ENCODE data around the gene WFDC2.

Gene WFDC2

DNA sequence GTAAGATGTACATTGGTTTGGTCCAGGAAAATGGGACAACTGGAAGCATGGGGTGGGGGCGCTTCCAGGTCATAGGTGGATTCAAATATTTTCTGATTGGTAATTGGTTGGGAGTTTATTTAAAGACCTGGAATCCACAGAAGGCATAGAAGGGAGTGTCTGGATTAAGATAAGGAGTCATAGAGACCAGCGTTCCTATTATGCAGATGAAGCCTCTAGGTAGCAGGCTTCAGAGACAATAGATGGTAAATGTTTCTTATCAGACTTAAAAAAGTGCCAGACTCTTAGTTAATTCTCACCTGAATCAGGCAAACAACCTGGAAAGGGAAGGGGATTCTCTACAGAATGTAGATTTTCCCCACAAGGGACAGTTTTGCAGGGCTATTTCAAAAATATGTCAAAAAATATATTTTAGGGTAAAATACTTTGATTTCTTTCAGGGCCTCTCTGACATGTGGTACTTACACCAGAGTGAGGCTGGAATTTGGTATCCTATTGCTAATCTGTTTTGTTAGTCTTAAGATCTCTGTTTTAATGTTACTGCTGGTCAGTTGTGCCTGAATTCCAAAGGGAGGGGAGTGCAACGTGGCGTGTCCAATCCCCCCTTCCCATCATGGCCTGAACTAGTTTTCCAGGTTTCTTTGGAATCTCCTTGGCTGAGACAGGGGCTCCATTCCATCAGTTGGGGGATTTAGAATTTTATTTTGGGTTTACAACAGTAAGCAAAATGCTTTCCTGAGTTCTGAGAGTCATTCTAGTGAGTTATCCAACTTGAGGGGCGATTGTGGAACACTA lies 28.5 kb upstream of the WFDC2 start:
- H3K4me3 ChIP-seq (ENCODE audit: low read depth, low read length): no peak overlapping the region
- no peak for TF ChIP-seq CTCF (IDR thresholded peaks at IDR 0.05; ENCODE audit: control insufficient read depth, extremely low read depth, insufficient read depth)

GRCh38 chr20:45441746-45442145 lies 27.8 kb upstream of the WFDC2 start:
- no peak overlapping the region for H3K4me3 ChIP-seq (ENCODE audit: low read depth, low read length)
- TF ChIP-seq CTCF (IDR thresholded peaks at IDR 0.05; ENCODE audit: control insufficient read depth, extremely low read depth, insufficient read depth): no peak
- no peak for DNase-seq (ENCODE audit: low read depth)

More for the DNA sequence above, 28.5 kb upstream of the WFDC2 start:
- no peak for DNase-seq (ENCODE audit: low read depth)

- DNase-seq (ENCODE audit: low read depth): no peak
- no peak overlapping the region for H3K4me3 ChIP-seq (ENCODE audit: low read depth, low read length)
- no peak for TF ChIP-seq CTCF (IDR thresholded peaks at IDR 0.05; ENCODE audit: control insufficient read depth, extremely low read depth, insufficient read depth)
Measured at GRCh38 chr20:45444050-45444449, 25.5 kb upstream of the WFDC2 start.

DNA sequence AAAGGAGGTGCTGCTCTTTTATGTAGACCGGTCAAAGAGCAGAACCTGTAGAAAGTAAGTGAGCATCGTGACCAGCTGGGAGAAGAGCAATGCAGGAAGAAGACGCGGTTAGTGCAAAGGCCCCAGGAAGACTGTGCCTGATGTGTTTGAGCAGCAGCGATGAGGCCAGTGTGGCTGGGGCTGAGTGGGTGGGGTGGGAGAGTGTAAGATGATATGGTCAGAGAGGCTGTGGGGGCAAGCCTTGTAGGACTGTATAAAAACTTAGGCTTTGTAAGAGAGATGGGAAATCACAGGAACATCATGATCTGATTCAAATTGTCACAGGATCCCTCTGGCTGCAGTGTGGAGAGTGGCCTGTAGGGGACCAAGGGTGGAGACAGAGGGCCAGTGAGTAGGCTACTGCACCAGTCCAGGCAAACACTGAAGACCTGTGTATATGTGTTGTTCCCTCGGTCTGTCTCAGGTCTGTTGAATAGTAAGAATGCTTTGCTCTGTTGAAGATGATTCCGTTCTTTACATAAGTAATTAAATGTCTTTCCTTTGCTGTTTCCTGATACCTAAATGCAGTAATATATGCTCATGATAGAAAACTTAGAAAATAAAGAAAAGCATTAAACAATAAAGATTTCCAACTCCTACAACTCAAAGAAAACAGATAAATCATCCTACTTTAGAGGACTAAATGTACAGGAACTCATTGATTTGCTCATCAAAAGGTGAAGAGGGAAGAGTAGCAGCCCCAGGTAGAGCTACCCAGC lies 23.6 kb upstream of the WFDC2 start:
- DNase-seq (ENCODE audit: low read depth): no peak
- no peak overlapping the region for H3K4me3 ChIP-seq (ENCODE audit: low read depth, low read length)
- peak; percentile 46 for TF ChIP-seq CTCF (IDR thresholded peaks at IDR 0.05; ENCODE audit: control insufficient read depth, extremely low read depth, insufficient read depth)

DNA sequence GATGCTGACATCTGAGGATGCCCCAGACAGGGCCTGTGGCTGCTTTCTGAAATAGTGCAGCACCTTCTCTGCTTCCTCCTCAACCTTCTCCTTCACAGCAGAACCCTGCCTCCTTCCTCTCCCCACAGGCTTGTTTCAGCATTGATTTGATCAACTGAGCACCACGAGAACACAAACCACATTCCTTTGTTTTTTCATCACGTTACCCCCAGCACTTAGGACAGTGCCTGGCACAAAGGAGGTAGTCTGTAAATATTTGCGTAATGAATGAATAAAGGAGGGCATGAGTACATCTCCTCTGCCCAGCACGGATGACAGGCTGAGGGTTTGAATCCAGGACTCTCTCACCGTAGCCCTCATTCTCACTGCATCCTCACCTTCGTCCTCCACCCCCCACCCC lies 21.3 kb upstream of the WFDC2 start:
- no peak for DNase-seq (ENCODE audit: low read depth)
- no peak overlapping the region for H3K4me3 ChIP-seq (ENCODE audit: low read depth, low read length)
- no peak for TF ChIP-seq CTCF (IDR thresholded peaks at IDR 0.05; ENCODE audit: control insufficient read depth, extremely low read depth, insufficient read depth)

GRCh38 chr20:45449528-45449927 lies 20.0 kb upstream of the WFDC2 start:
- H3K4me3 ChIP-seq (ENCODE audit: low read depth, low read length): no peak overlapping the region
- DNase-seq (ENCODE audit: low read depth): peak; percentile 52
- no peak for TF ChIP-seq CTCF (IDR thresholded peaks at IDR 0.05; ENCODE audit: control insufficient read depth, extremely low read depth, insufficient read depth)
